GM12891 (cell line): ENCODE data around the gene IRAK1.

Experiments
- PAX5 ChIP-seq: IDR thresholded peaks from 2 replicates; pipeline ENCODE4 v1.6.1; 2011; ENCODE audit warnings: low read length, moderate library complexity, mild to moderate bottlenecking; ENCODE audit not compliant: insufficient read depth, severe bottlenecking
- POLR2A ChIP-seq: IDR thresholded peaks from 2 replicates; pipeline ENCODE4 v1.6.1; 2011; ENCODE audit warnings: low read depth, low read length, control low read depth
- POLR2AphosphoS5 ChIP-seq: IDR thresholded peaks from 2 replicates; pipeline ENCODE4 v1.6.1; 2011; ENCODE audit warnings: low read depth, low read length, control low read depth
- POU2F2 ChIP-seq: IDR thresholded peaks from 2 replicates; pipeline ENCODE4 v1.6.1; 2011; ENCODE audit warnings: low read depth, mild to moderate bottlenecking, control low read depth, low read length, moderate library complexity
- SPI1 ChIP-seq: IDR thresholded peaks from 2 replicates; pipeline ENCODE4 v1.6.1; 2011; ENCODE audit warnings: low read depth, low read length, control low read depth
- TAF1 ChIP-seq: IDR thresholded peaks from 2 replicates; pipeline ENCODE4 v1.6.1; 2011; ENCODE audit warnings: low read depth, low read length, control low read depth

DNA sequence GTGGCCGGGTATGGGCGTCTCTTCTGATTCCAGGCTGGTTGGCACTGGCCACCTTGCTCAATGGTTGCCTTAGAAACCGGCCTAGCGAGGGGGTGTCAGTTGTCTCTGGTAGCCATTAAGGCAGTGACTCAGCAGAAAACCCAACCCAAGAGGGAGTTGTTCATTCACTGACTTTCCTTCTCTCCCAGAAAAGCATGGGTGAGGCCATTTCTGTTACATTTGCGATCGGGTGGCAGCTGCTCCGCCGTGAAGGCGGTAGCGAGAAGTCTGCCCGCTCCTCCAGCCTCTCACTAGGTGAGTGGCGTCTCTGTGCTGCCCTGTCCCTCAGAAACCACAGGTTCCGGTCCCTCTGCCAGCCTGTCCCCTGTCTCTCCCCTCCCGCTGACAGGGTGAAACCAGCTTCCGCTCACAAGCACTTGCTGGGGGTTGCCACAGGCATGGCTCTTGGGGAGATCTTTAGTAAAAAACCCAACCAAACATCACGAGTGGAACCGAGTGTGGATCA lies 17.4 kb downstream of the IRAK1 start:
- no peak for TF ChIP-seq POLR2AphosphoS5
- TF ChIP-seq SPI1, result no peak
- no peak for TF ChIP-seq POLR2A
- TF ChIP-seq TAF1, result no peak
- TF ChIP-seq PAX5, result no peak
- TF ChIP-seq POU2F2, result no peak
